Spinal cord (tissue), 10 donors: Measurements from ENCODE around the gene ENAH. TPM values are rescaled to one million over a fixed set of nuclear protein-coding genes. Genes with fewer than 3 reads are reported as not detected.

ENCODE experiments used
- DNase-seq, 6 donors: peaks; one replicate each; pipeline versions ENCODE4 v3.0.0 to v3.0.0-alpha.2; 2013 to 2015; ENCODE audit warnings: low spot score in 6 of 6, low read depth in 4 of 6
- H3K27ac ChIP-seq: one replicate; pipeline ENCODE4 v1.5.1; 2013; ENCODE audit warnings: low read depth, low read length, control low read depth
- H3K27me3 ChIP-seq: one replicate; pipeline ENCODE4 v1.6.1; 2013; ENCODE audit warnings: low read length; ENCODE audit not compliant: control insufficient read depth, insufficient read depth
- H3K36me3 ChIP-seq: one replicate; pipeline ENCODE4 v1.6.1; 2013; ENCODE audit warnings: low read length; ENCODE audit not compliant: control insufficient read depth, insufficient read depth
- H3K4me1 ChIP-seq: one replicate; pipeline ENCODE4 v1.6.1; 2013; ENCODE audit warnings: low read length; ENCODE audit not compliant: control insufficient read depth, insufficient read depth
- H3K4me3 ChIP-seq: one replicate; pipeline ENCODE4 v1.5.1; 2013; ENCODE audit warnings: low read depth, low read length, control low read depth
- H3K9me3 ChIP-seq: one replicate; pipeline ENCODE4 v1.6.1; 2013; ENCODE audit warnings: low read length; ENCODE audit not compliant: control insufficient read depth, insufficient read depth
- WGBS: methylation state at CpG from one replicate; pipeline ENCODE4 v1.1.5; 2013; ENCODE audit warnings: missing lambda C conversion rate; ENCODE audit not compliant: insufficient coverage; 5-methylcytosine and 5-hydroxymethylcytosine counted together
- polyA plus RNA-seq, 2 donors: library from polyadenylated mRNA; unstranded; fragments of 120-200 nt; gene quantifications; one replicate each; pipeline ENCODE4 v1.2.1, GENCODE V29; 2013; ENCODE audit not compliant: insufficient read length in 2 of 2
- total RNA-seq, 2 donors: library from RNA; depleted of rRNA in 1 of 2; stranded (reverse); fragments of 120-200 nt in 1 of 2; fragments of >200 nt in 1 of 2; gene quantifications; one replicate each; pipeline versions ENCODE4 v1.2.3 to v1.2.4, GENCODE V29; 2013 to 2014
- donor health status: healthy.

Gene ENAH
- total and polyA plus RNA-seq, 4 donors, result 78.8 to 129 (median 88.9) TPM

- WGBS, result 71% methylated on average over 3 of the region's 3 CpGs
- Histone ChIP-seq H3K9me3 (no peaks in the 10 kb centered on the region), H3K4me1 (peaks cover 12% of the 10 kb centered on the region), H3K27me3 (no peaks in the 10 kb centered on the region), H3K27ac (no peak overlapping the region), H3K4me3 (no peak overlapping the region), H3K36me3 (peaks cover 3% of the 10 kb centered on the region)
- DNase-seq, result no peak
Observed at GRCh38 chr1:225613006-225613405, 39.9 kb downstream of the ENAH start.

- no peak overlapping the region for H3K27ac ChIP-seq
- no peaks in the 10 kb centered on the region for H3K27me3 ChIP-seq
- no peaks in the 10 kb centered on the region for H3K9me3 ChIP-seq
- H3K4me1 ChIP-seq, result peaks cover 12% of the 10 kb centered on the region
- H3K4me3 ChIP-seq, result no peak overlapping the region
- H3K36me3 ChIP-seq, result peaks cover 3% of the 10 kb centered on the region
- no peak for DNase-seq
Observed at GRCh38 chr1:225612287-225612686, 40.6 kb downstream of the ENAH start.

- Histone ChIP-seq H3K27ac (no peak overlapping the region), H3K9me3 (no peaks in the 10 kb centered on the region), H3K4me1 (peaks cover 14% of the 10 kb centered on the region), H3K27me3 (no peaks in the 10 kb centered on the region), H3K36me3 (peaks cover 3% of the 10 kb centered on the region), H3K4me3 (no peak overlapping the region)
- DNase-seq, result no peak
- WGBS, result 94% methylated on average over 3 of the region's 7 CpGs
Observed at GRCh38 chr1:225611537-225612223, 41.2 kb downstream of the ENAH start.

- no peaks in the 10 kb centered on the region for H3K27me3 ChIP-seq
- no CpG with 5 or more reads among the region's 5 CpGs for WGBS
- peaks cover 20% of the 10 kb centered on the region for H3K4me1 ChIP-seq
- peaks cover 3% of the 10 kb centered on the region for H3K36me3 ChIP-seq
- H3K9me3 ChIP-seq, result no peaks in the 10 kb centered on the region
- no peak overlapping the region for H3K27ac ChIP-seq
- no peak overlapping the region for H3K4me3 ChIP-seq
- no peak for DNase-seq
Observed at GRCh38 chr1:225610539-225610938, 42.4 kb downstream of the ENAH start.

- H3K4me3 ChIP-seq, result no peak overlapping the region
- no peak overlapping the region for H3K27ac ChIP-seq
- 93% methylated on average over 5 of the region's 14 CpGs for WGBS
- DNase-seq, result no peak
- H3K27me3 ChIP-seq, result no peaks in the 10 kb centered on the region
- no peaks in the 10 kb centered on the region for H3K9me3 ChIP-seq
- no peaks in the 10 kb centered on the region for H3K36me3 ChIP-seq
- H3K4me1 ChIP-seq, result peaks cover 16% of the 10 kb centered on the region
Observed at GRCh38 chr1:225608014-225608796, 44.7 kb downstream of the ENAH start.

GRCh38 chr1:225607355-225607754 is 45.6 kb downstream of the ENAH start:
- DNase-seq, result no peak
- no peak overlapping the region for H3K4me3 ChIP-seq
- H3K36me3 ChIP-seq, result no peaks in the 10 kb centered on the region
- WGBS, result 100% methylated on average over 1 of the region's 3 CpGs
- H3K4me1 ChIP-seq, result peaks cover 16% of the 10 kb centered on the region
- no peak overlapping the region for H3K27ac ChIP-seq
- no peaks in the 10 kb centered on the region for H3K9me3 ChIP-seq
- no peaks in the 10 kb centered on the region for H3K27me3 ChIP-seq

GRCh38 chr1:225603538-225604354 is 49.2 kb downstream of the ENAH start:
- peaks cover 13% of the 10 kb centered on the region for H3K4me1 ChIP-seq
- DNase-seq, result peak in 1 of 6 donors; percentile 30
- no peaks in the 10 kb centered on the region for H3K9me3 ChIP-seq
- no peak overlapping the region for H3K4me3 ChIP-seq
- no peaks in the 10 kb centered on the region for H3K27me3 ChIP-seq
- no peak overlapping the region for H3K27ac ChIP-seq
- no peaks in the 10 kb centered on the region for H3K36me3 ChIP-seq

GRCh38 chr1:225602590-225603206 is 50.2 kb downstream of the ENAH start:
- Histone ChIP-seq H3K4me1 (peaks cover 8% of the 10 kb centered on the region), H3K4me3 (no peak overlapping the region), H3K9me3 (no peaks in the 10 kb centered on the region), H3K36me3 (no peaks in the 10 kb centered on the region), H3K27ac (no peak overlapping the region), H3K27me3 (no peaks in the 10 kb centered on the region)
- no peak for DNase-seq
- no CpG with 5 or more reads among the region's 1 CpG for WGBS

GRCh38 chr1:225601902-225602589 is 50.9 kb downstream of the ENAH start:
- peaks cover 8% of the 10 kb centered on the region for H3K4me1 ChIP-seq
- no peaks in the 10 kb centered on the region for H3K27me3 ChIP-seq
- no CpG with 5 or more reads among the region's 3 CpGs for whole genome bisulfite sequencing
- no peak overlapping the region for H3K27ac ChIP-seq
- no peak overlapping the region for H3K4me3 ChIP-seq
- no peaks in the 10 kb centered on the region for H3K36me3 ChIP-seq
- no peaks in the 10 kb centered on the region for H3K9me3 ChIP-seq
- DNase-seq, result no peak
